Smooth muscle cell (in vitro differentiated cells): ENCODE results near the gene SH3TC2. TPM values are rescaled to one million over a fixed set of nuclear protein-coding genes. Genes with fewer than 3 reads are reported as not detected.
A peak's percentile ranks its signal among the peaks of the same experiment; 100 is the strongest.

Experiments used
- DNase-seq: peaks from one replicate; lab custom pipeline; 2025; ENCODE audit not compliant: unreplicated experiment; lab: John Stamatoyannopoulos, UW
- H2AFZ ChIP-seq: fragments of 200-600 bp; sonication (generic); 2 replicates; pipeline ENCODE4 v1.6.0; 2016; ENCODE audit warnings: antibody characterized with exemption, low read depth, mild to moderate bottlenecking
- H3F3A ChIP-seq: fragments of 200-600 bp; sonication (generic); 2 replicates; pipeline ENCODE4 v1.6.0; 2017; ENCODE audit warnings: antibody characterized with exemption, low read depth
- H3K27ac ChIP-seq: fragments of 200-600 bp; sonication (generic); 2 replicates; pipeline ENCODE4 v1.5.1; 2016; ENCODE audit warnings: low read depth, mild to moderate bottlenecking
- H3K27me3 ChIP-seq: fragments of 200-600 bp; sonication (generic); 2 replicates; pipeline ENCODE4 v1.6.1; 2016; ENCODE audit warnings: low read depth, mild to moderate bottlenecking
- H3K36me3 ChIP-seq: fragments of 200-600 bp; sonication (generic); 2 replicates; pipeline ENCODE4 v1.5.1; 2016; ENCODE audit warnings: low read depth
- H3K4me1 ChIP-seq: fragments of 200-600 bp; sonication (generic); 2 replicates; pipeline ENCODE4 v1.5.1; 2016; ENCODE audit warnings: low read depth
- H3K4me2 ChIP-seq: fragments of 200-600 bp; sonication (generic); 2 replicates; pipeline ENCODE4 v1.6.0; 2016; ENCODE audit warnings: mild to moderate bottlenecking
- H3K4me3 ChIP-seq: fragments of 200-600 bp; sonication (generic); 2 replicates; pipeline ENCODE4 v1.5.1; 2016; ENCODE audit warnings: mild to moderate bottlenecking
- H3K79me2 ChIP-seq: fragments of 200-600 bp; sonication (generic); 2 replicates; pipeline ENCODE4 v1.6.0; 2016; ENCODE audit warnings: low read depth, mild to moderate bottlenecking
- H3K9ac ChIP-seq: fragments of 200-600 bp; sonication (generic); 2 replicates; pipeline ENCODE4 v1.6.0; 2016; ENCODE audit warnings: low read depth
- H3K9me3 ChIP-seq: fragments of 200-600 bp; sonication (generic); replicated peaks from 2 replicates; pipeline ENCODE4 v1.5.1; 2016; ENCODE audit warnings: low read depth
- H4K20me1 ChIP-seq: fragments of 200-600 bp; sonication (generic); 2 replicates; pipeline ENCODE4 v1.6.0; 2016; ENCODE audit warnings: low read depth
- WGBS: methylation state at CpG from one replicate; pipeline ENCODE4 v1.1.7; 2016; ENCODE audit warnings: low lambda C conversion rate; 5-methylcytosine and 5-hydroxymethylcytosine counted together
- polyA plus RNA-seq: library from polyadenylated mRNA; unstranded; fragments of >200 nt; fragmentation: Nextera tagmentation; extraction: Ambion mirVana; gene quantifications from 2 replicates; pipeline ENCODE4 v1.2.1, GENCODE V29; 2016
- total RNA-seq: library from RNA; depleted of rRNA; stranded (reverse); fragments of >200 nt; gene quantifications from 2 replicates; pipeline ENCODE4 v1.2.3, GENCODE V29; 2014
- TF ChIP-seq, protein P1 (sequence below): fragments of 200-600 bp; sonication (generic); IDR thresholded peaks from 2 replicates; pipeline ENCODE4 v1.5.1; 2017; ENCODE audit warnings: borderline replicate concordance, mild to moderate bottlenecking, antibody characterized with exemption; ENCODE audit not compliant: insufficient read depth, poor library complexity, severe bottlenecking

The SH3TC2 gene
- total and polyA plus RNA-seq, 2 experiments from 2014 or later = 0.31 to 0.46 TPM

DNA sequence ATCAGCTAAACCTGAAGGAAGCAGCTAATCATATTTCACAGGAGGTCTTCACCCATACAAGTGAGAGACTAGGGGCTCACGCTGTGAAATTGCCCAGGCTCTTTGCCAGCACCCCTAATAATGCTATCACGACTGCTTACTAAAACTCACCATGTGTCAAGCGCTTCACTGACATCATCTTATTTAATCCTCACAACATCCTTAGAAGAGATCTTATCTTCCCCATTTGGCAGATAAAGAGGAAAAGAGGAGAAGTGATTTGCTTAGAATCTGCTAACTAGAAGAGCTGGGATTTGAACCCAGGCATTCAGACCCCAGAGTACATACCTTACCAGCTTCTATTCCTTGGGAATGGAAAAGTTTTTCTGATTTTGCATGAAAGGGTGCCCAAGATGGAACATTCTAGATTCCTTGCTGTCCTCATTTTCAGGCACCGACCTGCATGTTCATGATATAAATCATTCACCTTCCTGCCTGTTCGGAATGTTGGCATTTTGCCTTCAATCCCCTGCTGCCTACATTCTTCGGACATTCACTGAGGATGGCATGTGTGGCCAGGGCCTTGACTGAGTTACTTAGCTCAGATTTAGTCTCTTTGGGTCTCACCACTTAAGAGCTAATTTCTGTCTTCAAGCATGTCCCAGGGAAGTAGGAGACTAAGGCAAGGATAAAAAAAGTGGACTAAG is 88.1 kb downstream of the SH3TC2 start:
- H3K27me3 ChIP-seq = peaks cover 16% of the 10 kb centered on the region
- H3K4me2 ChIP-seq = no peak overlapping the region
- H3K9me3 ChIP-seq = no peaks in the 10 kb centered on the region
- peaks cover 5% of the 10 kb centered on the region for H3K4me1 ChIP-seq
- H4K20me1 ChIP-seq = no peaks in the 10 kb centered on the region
- WGBS = 84% methylated on average over 6 of the region's 6 CpGs
- TF ChIP-seq, protein P1, sequence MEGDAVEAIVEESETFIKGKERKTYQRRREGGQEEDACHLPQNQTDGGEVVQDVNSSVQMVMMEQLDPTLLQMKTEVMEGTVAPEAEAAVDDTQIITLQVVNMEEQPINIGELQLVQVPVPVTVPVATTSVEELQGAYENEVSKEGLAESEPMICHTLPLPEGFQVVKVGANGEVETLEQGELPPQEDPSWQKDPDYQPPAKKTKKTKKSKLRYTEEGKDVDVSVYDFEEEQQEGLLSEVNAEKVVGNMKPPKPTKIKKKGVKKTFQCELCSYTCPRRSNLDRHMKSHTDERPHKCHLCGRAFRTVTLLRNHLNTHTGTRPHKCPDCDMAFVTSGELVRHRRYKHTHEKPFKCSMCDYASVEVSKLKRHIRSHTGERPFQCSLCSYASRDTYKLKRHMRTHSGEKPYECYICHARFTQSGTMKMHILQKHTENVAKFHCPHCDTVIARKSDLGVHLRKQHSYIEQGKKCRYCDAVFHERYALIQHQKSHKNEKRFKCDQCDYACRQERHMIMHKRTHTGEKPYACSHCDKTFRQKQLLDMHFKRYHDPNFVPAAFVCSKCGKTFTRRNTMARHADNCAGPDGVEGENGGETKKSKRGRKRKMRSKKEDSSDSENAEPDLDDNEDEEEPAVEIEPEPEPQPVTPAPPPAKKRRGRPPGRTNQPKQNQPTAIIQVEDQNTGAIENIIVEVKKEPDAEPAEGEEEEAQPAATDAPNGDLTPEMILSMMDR = no peak
- H3F3A ChIP-seq = no peaks in the 10 kb centered on the region
- no peak overlapping the region for H3K9ac ChIP-seq
- H3K4me3 ChIP-seq = no peak overlapping the region
- H3K36me3 ChIP-seq = no peaks in the 10 kb centered on the region
- no peaks in the 10 kb centered on the region for H3K79me2 ChIP-seq
- DNase-seq = no peak
- no peak overlapping the region for H2AFZ ChIP-seq
- H3K27ac ChIP-seq = no peak overlapping the region

DNA sequence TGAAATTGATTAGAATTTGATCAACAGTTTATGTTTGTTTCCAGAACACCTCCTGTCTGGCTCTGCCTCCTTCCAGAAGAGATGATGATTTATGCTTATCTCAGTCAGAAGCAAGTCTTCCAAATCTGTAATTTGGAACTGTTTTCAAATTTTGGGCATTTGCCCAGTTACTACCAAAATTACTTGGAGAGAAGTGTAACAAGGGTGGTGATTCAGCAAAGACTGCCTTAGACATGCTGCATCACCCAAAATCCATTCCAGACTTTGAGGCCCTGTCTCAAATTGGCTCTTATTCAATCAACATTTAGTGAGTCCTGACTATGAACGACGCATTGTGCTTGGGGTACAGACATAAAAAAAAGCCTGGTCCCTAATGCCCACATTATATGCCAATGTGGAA is 89.4 kb downstream of the SH3TC2 start:
- no peak for DNase-seq
- Histone ChIP-seq H3K4me3 (no peak overlapping the region), H2AFZ (no peak overlapping the region), H3K36me3 (no peaks in the 10 kb centered on the region), H3K9ac (peak overlapping the region; percentile 73), H3K27ac (peak overlapping the region; percentile 86), H3K27me3 (peaks cover 7% of the 10 kb centered on the region), H3F3A (no peaks in the 10 kb centered on the region), H4K20me1 (no peaks in the 10 kb centered on the region), H3K4me1 (peaks cover 5% of the 10 kb centered on the region), H3K79me2 (no peaks in the 10 kb centered on the region), H3K4me2 (peak overlapping the region; percentile 64), H3K9me3 (no peaks in the 10 kb centered on the region)
- TF ChIP-seq, protein P1 = no peak
- WGBS = 70% methylated on average over 2 of the region's 2 CpGs

DNA sequence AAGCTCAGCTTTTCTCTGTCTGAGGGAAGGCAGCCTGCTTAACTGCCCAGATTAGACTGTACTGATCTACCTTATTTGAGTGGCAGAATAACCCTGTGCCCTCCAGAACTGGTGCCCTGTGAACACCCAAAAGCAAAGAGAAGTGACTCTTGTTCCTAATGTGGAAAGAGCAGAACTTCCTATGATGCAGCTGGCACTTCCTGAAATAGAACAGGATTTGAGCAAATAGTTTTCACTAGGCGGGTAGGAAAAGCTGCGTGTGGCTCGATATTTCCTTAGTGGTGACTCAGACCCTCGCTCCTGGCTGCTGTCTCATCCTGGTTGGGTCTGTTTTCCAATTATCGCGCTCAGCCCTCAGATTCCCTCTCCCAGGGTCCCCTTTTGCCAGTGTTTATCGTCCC is 89.9 kb downstream of the SH3TC2 start:
- under 1% methylated on average over 7 of the region's 7 CpGs for WGBS
- Histone ChIP-seq H3K4me2 (peak overlapping the region; percentile 64), H3K36me3 (no peaks in the 10 kb centered on the region), H3K79me2 (no peaks in the 10 kb centered on the region), H3F3A (no peaks in the 10 kb centered on the region), H3K27me3 (peaks cover 4% of the 10 kb centered on the region), H4K20me1 (no peaks in the 10 kb centered on the region), H3K9ac (peak overlapping the region; percentile 73), H3K4me3 (no peak overlapping the region), H3K9me3 (no peaks in the 10 kb centered on the region), H2AFZ (no peak overlapping the region), H3K4me1 (peaks cover 5% of the 10 kb centered on the region), H3K27ac (peak overlapping the region; percentile 86)
- TF ChIP-seq, protein P1 = no peak
- peak; percentile 6 for DNase-seq

DNA sequence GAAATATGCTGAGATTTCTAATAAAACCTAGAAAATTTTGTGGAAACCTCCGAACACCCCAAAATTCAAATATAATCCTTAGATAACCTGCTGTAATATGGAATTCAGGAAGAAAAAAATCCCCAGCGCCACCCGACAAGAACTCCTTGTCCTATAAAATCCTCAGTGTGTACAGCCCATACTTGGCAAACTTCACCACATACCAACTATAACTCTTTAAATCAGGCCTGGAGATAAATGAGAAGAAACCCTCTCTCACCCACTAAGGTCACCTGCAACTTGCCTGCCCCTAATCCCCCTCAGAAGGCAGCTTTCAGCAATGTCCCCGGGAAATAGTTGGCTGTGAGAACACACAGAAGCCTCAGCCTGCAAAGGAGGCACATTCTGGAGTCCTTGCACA is 90.5 kb downstream of the SH3TC2 start:
- peaks cover 5% of the 10 kb centered on the region for H3K4me1 ChIP-seq
- no peaks in the 10 kb centered on the region for H3K36me3 ChIP-seq
- H3K27me3 ChIP-seq = no peaks in the 10 kb centered on the region
- no peaks in the 10 kb centered on the region for H4K20me1 ChIP-seq
- H3K4me2 ChIP-seq = peak overlapping the region; percentile 25
- no peak overlapping the region for H2AFZ ChIP-seq
- no peaks in the 10 kb centered on the region for H3F3A ChIP-seq
- DNase-seq = no peak
- 81% methylated on average over 4 of the region's 4 CpGs for WGBS
- TF ChIP-seq, protein P1 = no peak
- no peaks in the 10 kb centered on the region for H3K9me3 ChIP-seq
- H3K27ac ChIP-seq = peak overlapping the region; percentile 86
- H3K4me3 ChIP-seq = no peak overlapping the region
- no peaks in the 10 kb centered on the region for H3K79me2 ChIP-seq
- H3K9ac ChIP-seq = peak overlapping the region; percentile 57
